Ishikawa (cell line): ENCODE results near the gene HS6ST1.
A peak's percentile ranks its signal among the peaks of the same experiment; 100 is the strongest.

Experiments
- CEBPB ChIP-seq: IDR thresholded peaks from 2 replicates; pipeline ENCODE4 v1.6.1; 2012
- CREB1 ChIP-seq: IDR thresholded peaks from 2 replicates; pipeline ENCODE4 v1.6.1; 2012; ENCODE audit warnings: low read depth
- EGR1 ChIP-seq: IDR thresholded peaks from 2 replicates; pipeline ENCODE4 v1.6.1; 2012
- EP300 ChIP-seq: IDR thresholded peaks from 2 replicates; pipeline ENCODE4 v1.6.1; 2012; ENCODE audit warnings: borderline replicate concordance
- FOXM1 ChIP-seq: IDR thresholded peaks from 2 replicates; pipeline ENCODE4 v1.6.1; 2012; ENCODE audit warnings: low read depth, borderline replicate concordance
- MAX ChIP-seq: IDR thresholded peaks from 2 replicates; pipeline ENCODE4 v1.6.1; 2012
- NFIC ChIP-seq: IDR thresholded peaks from 2 replicates; pipeline ENCODE4 v1.6.1; 2012
- RAD21 ChIP-seq: IDR thresholded peaks from 2 replicates; pipeline ENCODE4 v1.6.1; 2012; ENCODE audit warnings: low read depth
- REST ChIP-seq: IDR thresholded peaks from 2 replicates; pipeline ENCODE4 v1.6.1; 2012; ENCODE audit warnings: low read depth, mild to moderate bottlenecking
- TAF1 ChIP-seq: IDR thresholded peaks from 2 replicates; pipeline ENCODE4 v1.6.1; 2012; ENCODE audit warnings: low read depth, mild to moderate bottlenecking
- TCF12 ChIP-seq: IDR thresholded peaks from 2 replicates; pipeline ENCODE4 v1.6.1; 2012; ENCODE audit warnings: low read depth
- TEAD4 ChIP-seq: IDR thresholded peaks from 2 replicates; pipeline ENCODE4 v1.6.1; 2012
- USF1 ChIP-seq: IDR thresholded peaks from 2 replicates; pipeline ENCODE4 v1.6.1; 2012
- YY1 ChIP-seq: IDR thresholded peaks from 2 replicates; pipeline ENCODE4 v1.6.1; 2012; ENCODE audit warnings: low read depth
- ZBTB7A ChIP-seq: IDR thresholded peaks from 2 replicates; pipeline ENCODE4 v1.6.1; 2012; ENCODE audit warnings: low read depth

Gene HS6ST1

GRCh38 chr2:128327180-128327964, 8.7 kb upstream of the HS6ST1 start:
- TF ChIP-seq REST = no peak
- TF ChIP-seq YY1 = no peak
- TF ChIP-seq MAX = no peak
- TF ChIP-seq TEAD4 = no peak
- no peak for TF ChIP-seq CREB1
- no peak for TF ChIP-seq TCF12
- no peak for TF ChIP-seq RAD21
- TF ChIP-seq ZBTB7A = no peak
- TF ChIP-seq EGR1 = no peak
- TF ChIP-seq FOXM1 = no peak
- TF ChIP-seq USF1 = no peak
- TF ChIP-seq CEBPB = no peak
- TF ChIP-seq NFIC = no peak
- no peak for TF ChIP-seq TAF1
- TF ChIP-seq EP300 = no peak

GRCh38 chr2:128326346-128326745, 7.7 kb upstream of the HS6ST1 start:
- TF ChIP-seq TCF12 (no peak), TAF1 (no peak), FOXM1 (no peak), YY1 (no peak), MAX (no peak), RAD21 (no peak), ZBTB7A (no peak), CEBPB (no peak), USF1 (no peak), TEAD4 (no peak), EGR1 (no peak), NFIC (no peak), CREB1 (no peak), EP300 (no peak), REST (no peak)

- TF ChIP-seq YY1 (no peak), CEBPB (no peak), NFIC (peak; percentile 74), MAX (peak; percentile 68), TEAD4 (no peak), ZBTB7A (0 out of 2 replicates have a peak, but pooled peaks have one; percentile 35)
Observed at GRCh38 chr2:128325611-128326181, 7.0 kb upstream of the HS6ST1 start.

GRCh38 chr2:128324897-128325410, 6.3 kb upstream of the HS6ST1 start:
- no peak for TF ChIP-seq YY1
- TF ChIP-seq ZBTB7A = no peak
- TF ChIP-seq CEBPB = no peak
- TF ChIP-seq USF1 = no peak
- no peak for TF ChIP-seq TCF12
- TF ChIP-seq MAX = no peak
- TF ChIP-seq FOXM1 = no peak
- no peak for TF ChIP-seq EP300
- no peak for TF ChIP-seq TAF1
- TF ChIP-seq CREB1 = no peak
- TF ChIP-seq REST = no peak
- TF ChIP-seq NFIC = no peak
- TF ChIP-seq RAD21 = no peak
